ENCODE results near the gene MLPH. TPM values are rescaled to one million over a fixed set of nuclear protein-coding genes. Genes with fewer than 3 reads are reported as not detected.

Gene MLPH
- total and polyA plus RNA-seq, 9 of the 15 experiments (the other 6 are each of a cell fraction or from before 2014, with no cell fraction given), result 0.22 TPM; not detected in 8

DNA sequence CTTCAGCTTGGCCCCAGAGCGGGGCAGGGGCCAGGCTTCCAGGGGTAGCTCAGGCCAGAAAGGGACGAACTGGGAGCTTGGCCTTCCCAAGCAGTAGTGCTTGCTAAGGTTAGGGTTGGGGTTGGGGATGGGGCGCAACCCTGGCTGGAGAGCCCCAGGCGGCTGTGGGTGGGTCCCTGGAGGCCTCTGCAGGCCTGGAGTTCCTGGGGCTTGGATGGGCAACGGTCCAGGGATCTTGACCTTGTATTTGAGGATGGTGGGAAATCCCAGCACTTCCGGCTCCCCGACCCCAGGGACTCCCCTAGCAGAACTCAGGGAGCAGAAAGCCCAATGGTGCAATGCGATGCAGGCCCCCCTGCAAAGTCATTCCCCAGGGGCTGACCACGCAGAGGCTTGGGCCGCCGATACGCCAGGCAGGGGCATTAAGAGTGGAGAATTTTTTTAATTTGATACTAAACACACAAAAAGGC, 12.6 kb upstream of the MLPH start:
- H4K20me1 ChIP-seq (replicated peaks; ENCODE audit: control insufficient read depth, insufficient read depth, low read length), result no peaks in the 10 kb centered on the region
- DNase-seq (ENCODE audit: extremely low read depth in 1 of 4, low spot score in 3 of 4), result no peak
- no peaks in the 10 kb centered on the region for H3K36me3 ChIP-seq (ENCODE audit: control insufficient read depth, insufficient read depth, low read length)
- H3K4me3 ChIP-seq, result peak overlapping the region; percentile 64
- no peaks in the 10 kb centered on the region for H3K79me2 ChIP-seq (ENCODE audit: control insufficient read depth, insufficient read depth, low read length)
- peaks cover 0 to 16% of the 10 kb centered on the region in 2 experiments; a peak in 3 of 5 replicates for H3K27me3 ChIP-seq (ENCODE audit: control insufficient read depth in 2 of 2, insufficient read depth in 2 of 2, low read length in 2 of 2)
- peaks cover 0 to 17% of the 10 kb centered on the region in 2 experiments; a peak in 4 of 5 replicates for H3K4me1 ChIP-seq (replicated peaks in 1 of 2; ENCODE audit: control insufficient read depth in 2 of 2, insufficient read depth in 2 of 2, low read length in 2 of 2)
- no peak for ATAC-seq
- H3K9ac ChIP-seq (ENCODE audit: insufficient read depth in 1 of 2, low read depth in 2 of 2, low read length in 2 of 2), result peak overlapping the region; percentile 73 to 91; a peak in 3 of 4 replicates
- no peaks in the 10 kb centered on the region for H3K9me3 ChIP-seq (replicated peaks; ENCODE audit: control insufficient read depth, insufficient read depth, low read depth, low read length)
- POLR2A ChIA-PET, result interaction anchor here (0.6 kb wide), 1 partner anchor 69 kb away, joined by 3 read pairs; no protein-coding TSS in a partner anchor
- peak overlapping the region; percentile 73 for H3K4me2 ChIP-seq (ENCODE audit: insufficient read depth, low read length)
- CTCF ChIA-PET (ENCODE audit: low intra/inter-chr PET ratio), result interaction anchor here (0.6 kb wide), 2 partner anchors 9 to 409 kb away, joined by 3 to 4 read pairs; no protein-coding TSS in a partner anchor
- no peak for FAIRE-seq
- TSS peak; percentile 81 for BruUV-seq (replicated peaks)
- no peaks in the 10 kb centered on the region for H3K9me1 ChIP-seq (ENCODE audit: control insufficient read depth, insufficient read depth, low read length)
- H3K27ac ChIP-seq (ENCODE audit: extremely low read depth, low read depth, low read length), result no peak overlapping the region; the same call in 2 of the 3 replicates
- in situ Hi-C loops (cut with MboI), result no loop called here
- intact Hi-C loops (cut with micrococcal nuclease), result loop anchor here (2.0 kb wide), 1 partner anchor 320 kb away; no protein-coding TSS in a partner anchor
- 40% methylated on average over 1 of the region's 12 CpGs for WGBS (ENCODE audit: insufficient coverage, low coverage, missing lambda C conversion rate)
- H2AFZ ChIP-seq (ENCODE audit: low read depth, low read length), result peak overlapping the region; percentile 82
- TF ChIP-seq ZNF785 (CRISPR knock-in tag; IDR thresholded peaks at IDR 0.05) (no peak), ETV6 (IDR thresholded peaks at IDR 0.05; ENCODE audit: borderline replicate concordance in 1 of 2, low read depth in 2 of 2, low read length in 1 of 2) (no peak), ETV6 (CRISPR knock-in tag; IDR thresholded peaks at IDR 0.05; ENCODE audit: borderline replicate concordance) (no peak), POLR2AphosphoS2 (IDR thresholded peaks at IDR 0.05; ENCODE audit: low read length) (no peak), ERF (CRISPR knock-in tag; IDR thresholded peaks at IDR 0.05) (no peak), ZNF444 (CRISPR knock-in tag; IDR thresholded peaks at IDR 0.05) (no peak), ZNF586 (CRISPR knock-in tag; conservative IDR thresholded peaks at IDR 0.05) (no peak), SMC3 (conservative IDR thresholded peaks at IDR 0.05; ENCODE audit: insufficient read depth, low read depth, low read length) (no peak), CHD1 (IDR thresholded peaks at IDR 0.05; ENCODE audit: low read length) (no peak), ZNF134 (CRISPR knock-in tag; conservative IDR thresholded peaks at IDR 0.05) (no peak), FIP1L1 (IDR thresholded peaks at IDR 0.05; ENCODE audit: low read depth, low read length, poor library complexity, severe bottlenecking) (no peak), EGR1 (conservative IDR thresholded peaks at IDR 0.05) (no peak)
- TF ChIP-seq, protein P1, sequence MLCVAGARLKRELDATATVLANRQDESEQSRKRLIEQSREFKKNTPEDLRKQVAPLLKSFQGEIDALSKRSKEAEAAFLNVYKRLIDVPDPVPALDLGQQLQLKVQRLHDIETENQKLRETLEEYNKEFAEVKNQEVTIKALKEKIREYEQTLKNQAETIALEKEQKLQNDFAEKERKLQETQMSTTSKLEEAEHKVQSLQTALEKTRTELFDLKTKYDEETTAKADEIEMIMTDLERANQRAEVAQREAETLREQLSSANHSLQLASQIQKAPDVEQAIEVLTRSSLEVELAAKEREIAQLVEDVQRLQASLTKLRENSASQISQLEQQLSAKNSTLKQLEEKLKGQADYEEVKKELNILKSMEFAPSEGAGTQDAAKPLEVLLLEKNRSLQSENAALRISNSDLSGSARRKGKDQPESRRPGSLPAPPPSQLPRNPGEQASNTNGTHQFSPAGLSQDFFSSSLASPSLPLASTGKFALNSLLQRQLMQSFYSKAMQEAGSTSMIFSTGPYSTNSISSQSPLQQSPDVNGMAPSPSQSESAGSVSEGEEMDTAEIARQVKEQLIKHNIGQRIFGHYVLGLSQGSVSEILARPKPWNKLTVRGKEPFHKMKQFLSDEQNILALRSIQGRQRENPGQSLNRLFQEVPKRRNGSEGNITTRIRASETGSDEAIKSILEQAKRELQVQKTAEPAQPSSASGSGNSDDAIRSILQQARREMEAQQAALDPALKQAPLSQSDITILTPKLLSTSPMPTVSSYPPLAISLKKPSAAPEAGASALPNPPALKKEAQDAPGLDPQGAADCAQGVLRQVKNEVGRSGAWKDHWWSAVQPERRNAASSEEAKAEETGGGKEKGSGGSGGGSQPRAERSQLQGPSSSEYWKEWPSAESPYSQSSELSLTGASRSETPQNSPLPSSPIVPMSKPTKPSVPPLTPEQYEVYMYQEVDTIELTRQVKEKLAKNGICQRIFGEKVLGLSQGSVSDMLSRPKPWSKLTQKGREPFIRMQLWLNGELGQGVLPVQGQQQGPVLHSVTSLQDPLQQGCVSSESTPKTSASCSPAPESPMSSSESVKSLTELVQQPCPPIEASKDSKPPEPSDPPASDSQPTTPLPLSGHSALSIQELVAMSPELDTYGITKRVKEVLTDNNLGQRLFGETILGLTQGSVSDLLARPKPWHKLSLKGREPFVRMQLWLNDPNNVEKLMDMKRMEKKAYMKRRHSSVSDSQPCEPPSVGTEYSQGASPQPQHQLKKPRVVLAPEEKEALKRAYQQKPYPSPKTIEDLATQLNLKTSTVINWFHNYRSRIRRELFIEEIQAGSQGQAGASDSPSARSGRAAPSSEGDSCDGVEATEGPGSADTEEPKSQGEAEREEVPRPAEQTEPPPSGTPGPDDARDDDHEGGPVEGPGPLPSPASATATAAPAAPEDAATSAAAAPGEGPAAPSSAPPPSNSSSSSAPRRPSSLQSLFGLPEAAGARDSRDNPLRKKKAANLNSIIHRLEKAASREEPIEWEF (CRISPR knock-in tag; IDR thresholded peaks at IDR 0.05), result no peak
- TF ChIP-seq, protein P2, sequence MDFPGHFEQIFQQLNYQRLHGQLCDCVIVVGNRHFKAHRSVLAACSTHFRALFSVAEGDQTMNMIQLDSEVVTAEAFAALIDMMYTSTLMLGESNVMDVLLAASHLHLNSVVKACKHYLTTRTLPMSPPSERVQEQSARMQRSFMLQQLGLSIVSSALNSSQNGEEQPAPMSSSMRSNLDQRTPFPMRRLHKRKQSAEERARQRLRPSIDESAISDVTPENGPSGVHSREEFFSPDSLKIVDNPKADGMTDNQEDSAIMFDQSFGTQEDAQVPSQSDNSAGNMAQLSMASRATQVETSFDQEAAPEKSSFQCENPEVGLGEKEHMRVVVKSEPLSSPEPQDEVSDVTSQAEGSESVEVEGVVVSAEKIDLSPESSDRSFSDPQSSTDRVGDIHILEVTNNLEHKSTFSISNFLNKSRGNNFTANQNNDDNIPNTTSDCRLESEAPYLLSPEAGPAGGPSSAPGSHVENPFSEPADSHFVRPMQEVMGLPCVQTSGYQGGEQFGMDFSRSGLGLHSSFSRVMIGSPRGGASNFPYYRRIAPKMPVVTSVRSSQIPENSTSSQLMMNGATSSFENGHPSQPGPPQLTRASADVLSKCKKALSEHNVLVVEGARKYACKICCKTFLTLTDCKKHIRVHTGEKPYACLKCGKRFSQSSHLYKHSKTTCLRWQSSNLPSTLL (IDR thresholded peaks at IDR 0.05), result no peak
- TF ChIP-seq, protein P3, sequence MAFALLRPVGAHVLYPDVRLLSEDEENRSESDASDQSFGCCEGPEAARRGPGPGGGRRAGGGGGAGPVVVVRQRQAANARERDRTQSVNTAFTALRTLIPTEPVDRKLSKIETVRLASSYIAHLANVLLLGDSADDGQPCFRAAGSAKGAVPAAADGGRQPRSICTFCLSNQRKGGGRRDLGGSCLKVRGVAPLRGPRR (CRISPR knock-in tag; IDR thresholded peaks at IDR 0.05), result no peak

All from K562 (cell line).